H9 (cell line): Measurements from ENCODE around the gene RAPGEF3. TPM values are rescaled to one million over a fixed set of nuclear protein-coding genes. Genes with fewer than 3 reads are reported as not detected.

Source experiments
- DNase-seq: peaks from one replicate; pipeline ENCODE4 v3.0.0-alpha.2; 2017
- H2AFZ ChIP-seq: one replicate; pipeline ENCODE4 v1.6.1; 2013; ENCODE audit warnings: mild to moderate bottlenecking, low read length, control low read depth, moderate library complexity
- H2AK5ac ChIP-seq: 2 replicates; pipeline ENCODE4 v1.6.1; 2013; ENCODE audit warnings: low read length, control low read depth, mixed read lengths; ENCODE audit not compliant: insufficient read length
- H2BK120ac ChIP-seq: one replicate; pipeline ENCODE4 v1.6.1; 2013; ENCODE audit warnings: low read depth, mild to moderate bottlenecking, low read length, control low read depth, inconsistent platforms; ENCODE audit not compliant: poor library complexity, severe bottlenecking
- H2BK12ac ChIP-seq: 2 replicates; pipeline ENCODE4 v1.6.1; 2013; ENCODE audit warnings: low read length, control low read depth, mixed read lengths, low read depth; ENCODE audit not compliant: insufficient read length
- H2BK15ac ChIP-seq: 2 replicates; pipeline ENCODE4 v1.6.1; 2013; ENCODE audit warnings: low read depth, low read length, control low read depth
- H2BK20ac ChIP-seq: one replicate; pipeline ENCODE4 v1.6.1; 2013; ENCODE audit warnings: low read depth, mild to moderate bottlenecking, low read length, control low read depth, inconsistent platforms; ENCODE audit not compliant: poor library complexity, severe bottlenecking
- H2BK5ac ChIP-seq: 2 replicates; pipeline ENCODE4 v1.6.1; 2013; ENCODE audit warnings: low read length, control low read depth, mixed read lengths; ENCODE audit not compliant: insufficient read length
- H3K14ac ChIP-seq: 2 replicates; pipeline ENCODE4 v1.6.1; 2013; ENCODE audit warnings: low read length, control low read depth; ENCODE audit not compliant: insufficient read depth
- H3K18ac ChIP-seq: 2 replicates; pipeline ENCODE4 v1.6.1; 2013; ENCODE audit warnings: low read depth, mild to moderate bottlenecking, mixed read lengths, low read length, control low read depth; ENCODE audit not compliant: insufficient read length
- H3K23ac ChIP-seq: 2 replicates; pipeline ENCODE4 v1.6.1; 2013; ENCODE audit warnings: low read length, control low read depth, mixed read lengths, low read depth; ENCODE audit not compliant: insufficient read length
- H3K23me2 ChIP-seq: 2 replicates; pipeline ENCODE4 v1.6.1; 2013; ENCODE audit warnings: low read depth, mild to moderate bottlenecking, mixed read lengths, low read length, control low read depth; ENCODE audit not compliant: insufficient read length, poor library complexity, severe bottlenecking
- H3K27ac ChIP-seq: 2 replicates; pipeline ENCODE4 v1.5.1; 2013; ENCODE audit warnings: low read length, control low read depth, mixed read lengths, low read depth; ENCODE audit not compliant: insufficient read length
- H3K27me3 ChIP-seq: 2 replicates; pipeline ENCODE4 v1.6.1; 2013; ENCODE audit warnings: low read length, control low read depth, inconsistent platforms; ENCODE audit not compliant: insufficient read depth
- H3K4ac ChIP-seq: 2 replicates; pipeline ENCODE4 v1.6.1; 2013; ENCODE audit warnings: low read depth, mild to moderate bottlenecking, control low read depth, inconsistent platforms, low read length, moderate library complexity
- H3K4me1 ChIP-seq: 2 replicates; pipeline ENCODE4 v1.6.1; 2013; ENCODE audit warnings: low read length, control low read depth, inconsistent platforms; ENCODE audit not compliant: insufficient read depth
- H3K4me2 ChIP-seq: 2 replicates; pipeline ENCODE4 v1.6.1; 2013; ENCODE audit warnings: low read length, control low read depth, mixed read lengths; ENCODE audit not compliant: insufficient read length, insufficient read depth
- H3K56ac ChIP-seq: 2 replicates; pipeline ENCODE4 v1.6.1; 2013; ENCODE audit warnings: low read depth, mild to moderate bottlenecking, mixed read lengths, low read length, control low read depth; ENCODE audit not compliant: insufficient read length
- H3K79me1 ChIP-seq: 2 replicates; pipeline ENCODE4 v1.6.1; 2013; ENCODE audit warnings: low read depth, mild to moderate bottlenecking, moderate library complexity, low read length, control low read depth, inconsistent platforms; ENCODE audit not compliant: insufficient read depth, poor library complexity, severe bottlenecking
- H3K79me2 ChIP-seq: 2 replicates; pipeline ENCODE4 v1.6.1; 2013; ENCODE audit warnings: low read length, control low read depth, inconsistent platforms; ENCODE audit not compliant: insufficient read depth
- H3K9ac ChIP-seq: 2 replicates; pipeline ENCODE4 v1.6.1; 2013; ENCODE audit warnings: low read length, control low read depth, mixed read lengths; ENCODE audit not compliant: insufficient read length; ENCODE audit errors: extremely low read depth
- H3K9me3 ChIP-seq: one replicate; pipeline ENCODE4 v1.6.1; 2013; ENCODE audit warnings: low read depth, low read length, inconsistent platforms; ENCODE audit not compliant: control insufficient read depth
- H3T11ph ChIP-seq: one replicate; pipeline ENCODE4 v1.6.1; 2013; ENCODE audit warnings: mild to moderate bottlenecking, low read length, control low read depth, inconsistent platforms
- H4K20me1 ChIP-seq: one replicate; pipeline ENCODE4 v1.6.1; 2013; ENCODE audit not compliant: control insufficient read depth, insufficient read length, insufficient read depth
- H4K5ac ChIP-seq: 2 replicates; pipeline ENCODE4 v1.6.1; 2013; ENCODE audit warnings: low read depth, mild to moderate bottlenecking, mixed read lengths, low read length, control low read depth; ENCODE audit not compliant: insufficient read length
- H4K8ac ChIP-seq: replicated peaks from 2 replicates; pipeline ENCODE4 v1.6.1; 2013; ENCODE audit warnings: low read length, control low read depth, mixed read lengths, low read depth; ENCODE audit not compliant: insufficient read length
- H4K91ac ChIP-seq: 2 replicates; pipeline ENCODE4 v1.6.1; 2013; ENCODE audit warnings: low read depth, mild to moderate bottlenecking, moderate library complexity, mixed read lengths, low read length, control low read depth; ENCODE audit not compliant: insufficient read length
- H3K27ac Mint-ChIP-seq, 3 experiments: 2 replicates in 2 of 3; 3 replicates in 1 of 3; pipeline ENCODE4 v1.8.0; 2020 to 2021; ENCODE audit warnings: mixed read lengths in 3 of 3, mild to moderate bottlenecking in 1 of 3, moderate library complexity in 1 of 3
- H3K27me3 Mint-ChIP-seq: 2 replicates; pipeline ENCODE4 v1.8.0; 2021; ENCODE audit warnings: low read depth, mild to moderate bottlenecking, moderate library complexity, mixed read lengths
- H3K36me3 Mint-ChIP-seq, 3 experiments: 2 replicates in 2 of 3; 3 replicates in 1 of 3; pipeline ENCODE4 v1.8.0; 2020 to 2021; ENCODE audit warnings: low read depth in 3 of 3, mixed read lengths in 3 of 3; ENCODE audit not compliant: insufficient read depth in 1 of 3
- H3K4me1 Mint-ChIP-seq, 2 experiments: 2 replicates each; pipeline ENCODE4 v1.8.0; 2020; ENCODE audit warnings: mixed read lengths in 2 of 2
- H3K4me3 Mint-ChIP-seq, 2 experiments: 2 replicates in 1 of 2; 3 replicates in 1 of 2; pipeline ENCODE4 v1.8.0; 2020 to 2021; ENCODE audit warnings: mild to moderate bottlenecking in 2 of 2, mixed read lengths in 2 of 2, moderate library complexity in 1 of 2
- H3K9me3 Mint-ChIP-seq, 2 experiments: 2 replicates in 1 of 2; 3 replicates in 1 of 2; pipeline ENCODE4 v1.8.0; 2020; ENCODE audit warnings: mild to moderate bottlenecking in 2 of 2, mixed read lengths in 2 of 2, moderate library complexity in 1 of 2
- WGBS: extraction: QIAGEN DNeasy Blood & Tissue Kit; methylation state at CpG from one replicate; pipeline ENCODE4 v1.1.7; 2013; ENCODE audit warnings: missing lambda C conversion rate, low lambda C conversion rate, mixed read lengths; ENCODE audit not compliant: insufficient read length; ENCODE audit errors: extremely low coverage; 5-methylcytosine and 5-hydroxymethylcytosine counted together
- total RNA-seq: library from RNA; stranded (reverse); gene quantifications from 2 replicates; pipeline ENCODE4 v1.2.1, GENCODE V29; 2021
- TF ChIP-seq, protein P1 (sequence below): fragments of 200-600 bp; sonication (generic); conservative IDR thresholded peaks from 3 replicates; pipeline ENCODE4 v1.8.0; 2021; ENCODE audit warnings: antibody characterized with exemption, mild to moderate bottlenecking

RAPGEF3 gene
- total RNA-seq, 1 experiment from 2014 or later: 7.4 TPM

DNA sequence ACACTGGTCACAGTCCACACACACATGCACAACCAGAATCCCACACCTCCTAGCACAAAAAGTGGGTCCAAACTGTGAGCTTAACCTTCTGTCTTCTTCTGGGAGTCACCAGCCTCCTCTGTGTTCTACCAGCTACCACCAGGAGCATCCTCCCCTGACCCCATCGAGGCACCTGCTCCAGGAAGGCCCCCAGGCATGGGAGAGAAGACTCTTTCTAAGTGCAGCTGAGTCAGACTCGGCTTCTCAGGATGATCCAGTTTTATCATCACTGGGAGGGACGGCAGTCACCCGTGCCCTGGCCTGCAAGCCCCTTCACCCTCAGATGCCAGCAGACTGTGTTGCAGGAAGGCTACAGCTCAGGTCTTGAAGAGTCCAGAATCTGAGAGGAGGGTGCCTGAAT, 25.5 kb downstream of the RAPGEF3 start:
- no peak overlapping the region for H3T11ph ChIP-seq
- H3K79me1 ChIP-seq: no peaks in the 10 kb centered on the region
- no peaks in the 10 kb centered on the region for H4K20me1 ChIP-seq
- no peak overlapping the region for H4K91ac ChIP-seq
- no peak overlapping the region for H3K56ac ChIP-seq
- H2AK5ac ChIP-seq: no peak overlapping the region
- H3K4me2 ChIP-seq: no peak overlapping the region
- WGBS: no CpG with 5 or more reads among the region's 4 CpGs
- H4K8ac ChIP-seq: no peak overlapping the region
- H4K5ac ChIP-seq: no peak overlapping the region
- H3K27ac Mint-ChIP-seq: peak overlapping the region in 1 of 3 experiments; percentile 3; a peak in 2 of 7 replicates
- H2BK15ac ChIP-seq: no peak overlapping the region
- TF ChIP-seq, protein P1, sequence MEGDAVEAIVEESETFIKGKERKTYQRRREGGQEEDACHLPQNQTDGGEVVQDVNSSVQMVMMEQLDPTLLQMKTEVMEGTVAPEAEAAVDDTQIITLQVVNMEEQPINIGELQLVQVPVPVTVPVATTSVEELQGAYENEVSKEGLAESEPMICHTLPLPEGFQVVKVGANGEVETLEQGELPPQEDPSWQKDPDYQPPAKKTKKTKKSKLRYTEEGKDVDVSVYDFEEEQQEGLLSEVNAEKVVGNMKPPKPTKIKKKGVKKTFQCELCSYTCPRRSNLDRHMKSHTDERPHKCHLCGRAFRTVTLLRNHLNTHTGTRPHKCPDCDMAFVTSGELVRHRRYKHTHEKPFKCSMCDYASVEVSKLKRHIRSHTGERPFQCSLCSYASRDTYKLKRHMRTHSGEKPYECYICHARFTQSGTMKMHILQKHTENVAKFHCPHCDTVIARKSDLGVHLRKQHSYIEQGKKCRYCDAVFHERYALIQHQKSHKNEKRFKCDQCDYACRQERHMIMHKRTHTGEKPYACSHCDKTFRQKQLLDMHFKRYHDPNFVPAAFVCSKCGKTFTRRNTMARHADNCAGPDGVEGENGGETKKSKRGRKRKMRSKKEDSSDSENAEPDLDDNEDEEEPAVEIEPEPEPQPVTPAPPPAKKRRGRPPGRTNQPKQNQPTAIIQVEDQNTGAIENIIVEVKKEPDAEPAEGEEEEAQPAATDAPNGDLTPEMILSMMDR: no peak
- H3K23ac ChIP-seq: no peak overlapping the region
- H3K79me2 ChIP-seq: no peaks in the 10 kb centered on the region
- no peak overlapping the region for H2BK12ac ChIP-seq
- no peak overlapping the region for H2BK20ac ChIP-seq
- no peak overlapping the region for H3K27ac ChIP-seq
- H2BK5ac ChIP-seq: no peak overlapping the region
- H3K4ac ChIP-seq: no peak overlapping the region
- peaks cover 6% of the 10 kb centered on the region for H3K27me3 Mint-ChIP-seq
- no peak overlapping the region for H3K18ac ChIP-seq
- H3K4me1 ChIP-seq: peaks cover 3% of the 10 kb centered on the region; the same call in 1 of the 2 replicates
- no peak overlapping the region for H2BK120ac ChIP-seq
- no peaks in the 10 kb centered on the region for H3K9me3 ChIP-seq
- DNase-seq: no peak
- H3K9ac ChIP-seq: no peak overlapping the region
- peaks cover 22 to 31% of the 10 kb centered on the region in 2 experiments for H3K4me1 Mint-ChIP-seq
- no peaks in the 10 kb centered on the region for H3K9me3 Mint-ChIP-seq
- no peaks in the 10 kb centered on the region for H3K36me3 Mint-ChIP-seq
- H3K14ac ChIP-seq: no peak overlapping the region
- H3K27me3 ChIP-seq: no peaks in the 10 kb centered on the region
- H2AFZ ChIP-seq: no peak overlapping the region
- no peak overlapping the region for H3K4me3 Mint-ChIP-seq
- no peaks in the 10 kb centered on the region for H3K23me2 ChIP-seq
